SH-SY5Y (cell line): ENCODE data around the gene FNDC11.

Experiments
- GATA2 ChIP-seq: IDR thresholded peaks from 2 replicates; pipeline ENCODE4 v1.6.1; 2011; ENCODE audit warnings: mild to moderate bottlenecking, low read depth, low read length
- GATA3 ChIP-seq: IDR thresholded peaks from 2 replicates; pipeline ENCODE4 v1.6.1; 2011; ENCODE audit warnings: low read depth, mild to moderate bottlenecking, low read length, moderate library complexity

Gene FNDC11

GRCh38 chr20:63562461-63563224 is 8.7 kb downstream of the FNDC11 start:
- TF ChIP-seq GATA3 (no peak), GATA2 (no peak)

- TF ChIP-seq GATA3, result no peak
- TF ChIP-seq GATA2, result no peak
Observed at GRCh38 chr20:63563225-63563935, 9.4 kb downstream of the FNDC11 start.

DNA sequence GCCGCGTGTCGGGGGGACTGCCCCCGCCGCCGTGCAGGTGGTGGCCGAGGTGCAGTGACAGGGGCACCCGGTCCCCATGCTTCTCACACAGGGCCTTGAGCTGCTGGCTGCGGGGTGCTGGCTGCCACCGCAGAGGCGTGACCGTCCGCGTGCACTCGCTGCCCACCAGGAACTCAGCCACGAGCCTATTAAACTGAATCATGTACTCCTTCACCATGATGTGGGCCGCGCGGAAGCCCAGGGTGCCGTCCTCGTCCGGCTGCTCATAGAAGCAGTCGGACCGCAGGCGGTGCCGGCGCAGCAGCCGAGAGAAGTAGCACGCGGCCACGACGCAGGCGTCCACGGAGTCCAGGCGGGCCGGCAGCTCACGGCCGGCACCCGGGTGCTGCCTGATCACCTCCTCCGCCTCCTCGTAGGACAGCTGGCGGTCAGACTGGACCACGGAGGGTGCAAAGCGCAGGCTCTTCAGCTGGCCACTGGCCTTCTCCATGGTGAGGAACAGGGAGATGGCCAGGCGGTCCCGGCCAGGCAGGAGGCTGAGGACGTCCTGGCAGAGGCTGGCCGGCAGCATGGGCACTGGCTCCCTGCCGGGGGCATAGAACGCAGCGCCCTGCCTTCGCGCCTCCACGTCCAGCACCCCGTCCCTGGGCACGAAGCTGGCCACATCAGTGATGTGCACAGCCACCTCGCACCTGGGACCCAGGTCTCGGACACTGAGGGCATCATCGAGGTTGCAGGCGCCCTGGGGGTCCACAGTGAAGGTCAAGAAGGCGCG is 10.3 kb downstream of the FNDC11 start:
- TF ChIP-seq GATA2 (no peak), GATA3 (no peak)

GRCh38 chr20:63565021-63565698 is 11.2 kb downstream of the FNDC11 start:
- TF ChIP-seq GATA3 (no peak), GATA2 (no peak)

- no peak for TF ChIP-seq GATA3
- TF ChIP-seq GATA2, result no peak
Observed at GRCh38 chr20:63565699-63566335, 11.9 kb downstream of the FNDC11 start.

GRCh38 chr20:63566395-63567135 is 12.6 kb downstream of the FNDC11 start:
- TF ChIP-seq GATA2 (no peak), GATA3 (no peak)

- TF ChIP-seq GATA3 (no peak), GATA2 (no peak)
Observed at GRCh38 chr20:63567136-63567385, 13.1 kb downstream of the FNDC11 start.

DNA sequence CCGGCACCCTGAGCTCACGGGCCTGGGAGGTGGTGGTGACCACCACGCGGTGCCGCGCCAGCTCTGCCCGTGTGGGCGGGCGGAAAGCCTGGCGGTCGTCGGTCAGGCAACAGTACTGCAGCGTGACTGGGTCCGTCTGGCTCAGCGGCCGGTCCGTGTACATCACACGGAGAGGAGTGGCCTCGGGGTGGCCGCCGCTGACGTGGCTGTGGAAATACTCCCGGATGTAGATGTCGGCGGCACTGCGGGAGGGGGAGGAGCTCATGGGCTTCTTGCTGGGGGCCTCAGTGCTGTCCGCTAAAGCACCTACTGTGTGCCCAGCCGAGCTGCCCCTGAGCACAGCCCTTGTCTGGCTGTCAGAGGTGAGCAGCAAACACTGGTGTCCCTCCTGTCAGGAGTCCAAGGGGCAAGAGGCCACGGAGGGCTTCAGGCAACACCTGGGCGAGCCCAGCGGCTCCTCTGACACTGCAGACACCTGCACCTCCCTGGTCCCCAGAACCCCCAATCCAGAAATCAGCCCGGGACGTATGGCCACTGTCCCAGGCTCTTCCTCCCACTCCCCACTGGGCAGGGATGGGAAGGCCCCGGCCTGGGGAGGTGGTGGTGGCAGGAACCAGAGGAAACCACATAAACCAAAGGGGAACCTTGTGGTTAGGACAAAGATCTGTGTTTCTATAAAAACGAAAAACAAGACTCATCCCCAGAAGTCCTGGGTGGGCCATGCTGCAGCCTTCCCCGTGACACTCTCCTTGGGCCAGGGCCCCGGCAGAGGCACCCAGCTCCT is 13.6 kb downstream of the FNDC11 start:
- TF ChIP-seq GATA2, result no peak
- no peak for TF ChIP-seq GATA3

GRCh38 chr20:63568170-63568981 is 14.4 kb downstream of the FNDC11 start:
- TF ChIP-seq GATA2 (no peak), GATA3 (no peak)

DNA sequence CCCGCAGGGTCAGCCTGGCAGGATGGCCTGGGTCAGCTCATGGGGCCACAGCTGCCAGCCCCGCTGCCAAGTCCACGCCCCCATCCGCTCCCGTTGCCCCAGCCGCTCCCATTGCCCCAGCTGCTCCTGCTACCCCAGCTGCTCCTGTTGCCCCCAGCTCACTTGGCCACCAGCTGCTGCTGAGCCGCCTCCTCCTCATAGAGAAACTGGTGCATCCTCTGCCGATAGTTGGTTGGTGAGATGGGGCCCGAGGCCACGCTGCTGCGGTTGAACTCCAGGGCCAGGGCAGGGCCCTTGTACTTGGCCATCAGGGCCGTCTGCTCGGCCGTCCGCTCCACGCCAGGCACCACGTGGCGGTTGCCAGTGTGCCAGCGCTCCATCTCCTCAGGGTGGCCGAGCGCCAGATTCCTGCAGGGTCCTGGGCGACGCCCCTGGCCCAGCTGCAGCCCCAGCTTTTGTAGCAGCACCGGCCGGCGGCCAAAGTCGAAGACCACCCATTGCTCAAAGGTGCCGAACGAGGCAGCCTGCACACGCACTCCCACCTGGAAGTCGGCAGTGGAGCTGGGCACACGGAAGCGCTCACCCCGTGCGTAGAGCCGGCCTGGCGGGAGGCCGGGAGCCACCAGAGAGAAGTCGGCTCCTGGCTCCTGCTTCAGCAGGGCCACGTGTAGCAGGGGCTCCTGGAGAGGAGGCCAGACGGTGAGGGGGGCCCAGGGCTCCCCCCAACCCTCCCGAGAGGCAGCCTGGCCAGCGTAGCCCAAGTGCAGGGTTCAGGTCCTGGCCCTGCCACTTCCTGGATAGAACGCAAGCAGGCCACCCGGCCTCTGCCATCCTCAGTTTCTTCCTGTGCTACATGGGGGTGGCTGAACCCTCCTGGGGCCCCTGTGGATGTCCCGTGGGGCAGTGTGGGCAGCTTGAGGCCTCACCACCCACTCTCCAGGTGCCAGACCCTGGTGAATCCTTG is 15.3 kb downstream of the FNDC11 start:
- TF ChIP-seq GATA3 (no peak), GATA2 (no peak)

- TF ChIP-seq GATA2, result no peak
- TF ChIP-seq GATA3, result no peak
Observed at GRCh38 chr20:63570281-63571086, 16.5 kb downstream of the FNDC11 start.
